ENCODE results near the gene IL19.

The IL19 gene

GRCh38 chr1:206805357-206805756 is 34.8 kb downstream of the IL19 start (continued):
- TF ChIP-seq BCL6B (tag by site-specific recombination; IDR thresholded peaks at IDR 0.05) (no peak), SCRT2 (tag by site-specific recombination; IDR thresholded peaks at IDR 0.05) (no peak), ZNF248 (tag by site-specific recombination; IDR thresholded peaks at IDR 0.05) (no peak), ELK4 (IDR thresholded peaks at IDR 0.05; ENCODE audit: borderline replicate concordance, low read depth, low read length) (no peak), ZNF184 (tag by site-specific recombination; IDR thresholded peaks at IDR 0.05) (no peak), ZNF214 (tag by site-specific recombination; IDR thresholded peaks at IDR 0.05; ENCODE audit: borderline replicate concordance) (no peak)

GRCh38 chr1:206808615-206809014 is 38.0 kb downstream of the IL19 start:
- CTCF ChIA-PET: interaction anchor here (0.5 to 2.6 kb wide), 14 partner anchors 10 to 246 kb away, joined by 3 to 56 read pairs (median 7); no protein-coding TSS in a partner anchor
- TF ChIP-seq ZNF121 (tag by site-specific recombination; IDR thresholded peaks at IDR 0.05): no peak
- no peak for TF ChIP-seq ZFP69B (tag by site-specific recombination; IDR thresholded peaks at IDR 0.05)
- TF ChIP-seq ZNF654 (tag by site-specific recombination; IDR thresholded peaks at IDR 0.05; ENCODE audit: low read depth): peak; percentile 27
- TF ChIP-seq ZBTB7A (tag by site-specific recombination; IDR thresholded peaks at IDR 0.05; ENCODE audit: low read depth): no peak
- TF ChIP-seq ZNF776 (tag by site-specific recombination; IDR thresholded peaks at IDR 0.05; ENCODE audit: borderline replicate concordance): no peak

GRCh38 chr1:206809504-206810084 is 39.0 kb downstream of the IL19 start:
- Histone ChIP-seq H3K4me1 (ENCODE audit: control insufficient read depth, insufficient read depth, low read length) (no peaks in the 10 kb centered on the region), H3K36me3 (ENCODE audit: control insufficient read depth in 2 of 2, insufficient read depth in 1 of 2, low read length in 2 of 2) (no peaks in the 10 kb centered on the region), H3K27ac (ENCODE audit: extremely low read depth, low read depth, low read length) (no peak overlapping the region), H3K9me3 (ENCODE audit: control insufficient read depth, insufficient read depth, low read depth, low read length) (no peaks in the 10 kb centered on the region), H3K4me3 (ENCODE audit: low read depth, low read length) (no peak overlapping the region)
- ChIA-PET POLR2A (no interaction called here), CTCF (interaction anchor here (0.6 to 2.6 kb wide), 23 partner anchors 11 to 1249 kb away, joined by 3 to 56 read pairs (median 4); partner anchors contain the start of genes DYRK3 and IL20)
- TF ChIP-seq, protein P1, sequence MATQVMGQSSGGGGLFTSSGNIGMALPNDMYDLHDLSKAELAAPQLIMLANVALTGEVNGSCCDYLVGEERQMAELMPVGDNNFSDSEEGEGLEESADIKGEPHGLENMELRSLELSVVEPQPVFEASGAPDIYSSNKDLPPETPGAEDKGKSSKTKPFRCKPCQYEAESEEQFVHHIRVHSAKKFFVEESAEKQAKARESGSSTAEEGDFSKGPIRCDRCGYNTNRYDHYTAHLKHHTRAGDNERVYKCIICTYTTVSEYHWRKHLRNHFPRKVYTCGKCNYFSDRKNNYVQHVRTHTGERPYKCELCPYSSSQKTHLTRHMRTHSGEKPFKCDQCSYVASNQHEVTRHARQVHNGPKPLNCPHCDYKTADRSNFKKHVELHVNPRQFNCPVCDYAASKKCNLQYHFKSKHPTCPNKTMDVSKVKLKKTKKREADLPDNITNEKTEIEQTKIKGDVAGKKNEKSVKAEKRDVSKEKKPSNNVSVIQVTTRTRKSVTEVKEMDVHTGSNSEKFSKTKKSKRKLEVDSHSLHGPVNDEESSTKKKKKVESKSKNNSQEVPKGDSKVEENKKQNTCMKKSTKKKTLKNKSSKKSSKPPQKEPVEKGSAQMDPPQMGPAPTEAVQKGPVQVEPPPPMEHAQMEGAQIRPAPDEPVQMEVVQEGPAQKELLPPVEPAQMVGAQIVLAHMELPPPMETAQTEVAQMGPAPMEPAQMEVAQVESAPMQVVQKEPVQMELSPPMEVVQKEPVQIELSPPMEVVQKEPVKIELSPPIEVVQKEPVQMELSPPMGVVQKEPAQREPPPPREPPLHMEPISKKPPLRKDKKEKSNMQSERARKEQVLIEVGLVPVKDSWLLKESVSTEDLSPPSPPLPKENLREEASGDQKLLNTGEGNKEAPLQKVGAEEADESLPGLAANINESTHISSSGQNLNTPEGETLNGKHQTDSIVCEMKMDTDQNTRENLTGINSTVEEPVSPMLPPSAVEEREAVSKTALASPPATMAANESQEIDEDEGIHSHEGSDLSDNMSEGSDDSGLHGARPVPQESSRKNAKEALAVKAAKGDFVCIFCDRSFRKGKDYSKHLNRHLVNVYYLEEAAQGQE (tag by site-specific recombination; IDR thresholded peaks at IDR 0.05): no peak
- TF ChIP-seq ZNF184 (tag by site-specific recombination; IDR thresholded peaks at IDR 0.05) (no peak), ZNF654 (tag by site-specific recombination; IDR thresholded peaks at IDR 0.05; ENCODE audit: low read depth) (peak; percentile 13; the same call in 1 of the 2 replicates), ZXDB (tag by site-specific recombination; IDR thresholded peaks at IDR 0.05) (no peak)
- TF ChIP-seq, protein P2, sequence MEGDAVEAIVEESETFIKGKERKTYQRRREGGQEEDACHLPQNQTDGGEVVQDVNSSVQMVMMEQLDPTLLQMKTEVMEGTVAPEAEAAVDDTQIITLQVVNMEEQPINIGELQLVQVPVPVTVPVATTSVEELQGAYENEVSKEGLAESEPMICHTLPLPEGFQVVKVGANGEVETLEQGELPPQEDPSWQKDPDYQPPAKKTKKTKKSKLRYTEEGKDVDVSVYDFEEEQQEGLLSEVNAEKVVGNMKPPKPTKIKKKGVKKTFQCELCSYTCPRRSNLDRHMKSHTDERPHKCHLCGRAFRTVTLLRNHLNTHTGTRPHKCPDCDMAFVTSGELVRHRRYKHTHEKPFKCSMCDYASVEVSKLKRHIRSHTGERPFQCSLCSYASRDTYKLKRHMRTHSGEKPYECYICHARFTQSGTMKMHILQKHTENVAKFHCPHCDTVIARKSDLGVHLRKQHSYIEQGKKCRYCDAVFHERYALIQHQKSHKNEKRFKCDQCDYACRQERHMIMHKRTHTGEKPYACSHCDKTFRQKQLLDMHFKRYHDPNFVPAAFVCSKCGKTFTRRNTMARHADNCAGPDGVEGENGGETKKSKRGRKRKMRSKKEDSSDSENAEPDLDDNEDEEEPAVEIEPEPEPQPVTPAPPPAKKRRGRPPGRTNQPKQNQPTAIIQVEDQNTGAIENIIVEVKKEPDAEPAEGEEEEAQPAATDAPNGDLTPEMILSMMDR (tag by site-specific recombination; IDR thresholded peaks at IDR 0.05): 0 out of 2 replicates have a peak, but pooled peaks have one; percentile 14

More at GRCh38 chr1:206808615-206809014, 38.0 kb downstream of the IL19 start:
- POLR2A ChIA-PET: no interaction called here
- H3K4me3 ChIP-seq (ENCODE audit: low read depth, low read length): no peak overlapping the region
- no peak overlapping the region for H3K27ac ChIP-seq (ENCODE audit: extremely low read depth, low read depth, low read length)
- no peaks in the 10 kb centered on the region for H3K9me3 ChIP-seq (ENCODE audit: control insufficient read depth, insufficient read depth, low read depth, low read length)
- H3K36me3 ChIP-seq (ENCODE audit: control insufficient read depth in 2 of 2, insufficient read depth in 1 of 2, low read length in 2 of 2): no peaks in the 10 kb centered on the region
- H3K4me1 ChIP-seq (ENCODE audit: control insufficient read depth, insufficient read depth, low read length): no peaks in the 10 kb centered on the region
